HEK293 (cell line): ENCODE measurements around the gene PLAAT2.

Source experiments
- CTCF ChIA-PET: fragments of 350-600 bp; formaldehyde crosslinking; extraction: SDS; loops from one replicate; lab custom pipeline; 2021; ENCODE audit warnings: antibody characterized with exemption; lab: Yijun Ruan, JAX
- POLR2A ChIA-PET: fragments of 300-600 bp; formaldehyde crosslinking; extraction: SDS; loops from one replicate; lab custom pipeline; 2020; ENCODE audit warnings: antibody characterized with exemption, inconsistent platforms; lab: Yijun Ruan, JAX
- H3K27ac ChIP-seq: fragments of 200-500 bp; sonication (Bioruptor generic); 2 replicates; pipeline ENCODE4 v1.5.1; 2014; ENCODE audit warnings: low read depth, low read length, control low read depth, inconsistent platforms; ENCODE audit errors: extremely low read depth
- H3K36me3 ChIP-seq, 2 experiments: fragments of 200-500 bp in 1 of 2; sonication (Bioruptor generic) in 1 of 2; 1 replicate in 1 of 2; 2 replicates in 1 of 2; pipeline ENCODE4 v1.5.1; 2014 to 2017; ENCODE audit warnings: inconsistent platforms in 2 of 2, low read length in 2 of 2; ENCODE audit not compliant: control insufficient read depth in 2 of 2, insufficient read depth in 1 of 2
- H3K4me1 ChIP-seq: fragments of 200-500 bp; sonication (Bioruptor generic); 2 replicates; pipeline ENCODE4 v1.5.1; 2014; ENCODE audit warnings: mild to moderate bottlenecking, low read length, inconsistent platforms; ENCODE audit not compliant: control insufficient read depth, insufficient read depth
- H3K4me3 ChIP-seq: 2 replicates; pipeline ENCODE4 v1.5.1; 2011; ENCODE audit warnings: low read depth, mild to moderate bottlenecking, control low read depth, low read length, moderate library complexity
- H3K9me3 ChIP-seq: fragments of 200-500 bp; sonication (Bioruptor generic); 2 replicates; pipeline ENCODE4 v1.5.1; 2014; ENCODE audit warnings: low read depth, low read length, inconsistent platforms; ENCODE audit not compliant: control insufficient read depth, insufficient read depth
- FEZF1 ChIP-seq: fragments of 450-650 bp; formaldehyde crosslinking; IDR thresholded peaks from 2 replicates; pipeline ENCODE4 v1.5.1; 2016; ENCODE audit warnings: missing biosample characterization, missing genetic modification characterization
- GFI1B ChIP-seq: fragments of 450-650 bp; formaldehyde crosslinking; IDR thresholded peaks from 2 replicates; pipeline ENCODE4 v1.5.1; 2016; ENCODE audit warnings: missing biosample characterization, missing genetic modification characterization
- GLI4 ChIP-seq: fragments of 450-650 bp; formaldehyde crosslinking; IDR thresholded peaks from 2 replicates; pipeline ENCODE4 v1.5.1; 2016; ENCODE audit warnings: missing biosample characterization, missing genetic modification characterization
- HIC1 ChIP-seq: fragments of 450-650 bp; formaldehyde crosslinking; IDR thresholded peaks from 2 replicates; pipeline ENCODE4 v1.5.1; 2016; ENCODE audit warnings: missing biosample characterization, missing genetic modification characterization
- HOXA7 ChIP-seq: sonication (generic); formaldehyde crosslinking; IDR thresholded peaks from 2 replicates; pipeline ENCODE4 v1.8.1; 2022; ENCODE audit warnings: missing genetic modification reagents, borderline replicate concordance
- IKZF3 ChIP-seq: fragments of 450-650 bp; IDR thresholded peaks from 2 replicates; pipeline ENCODE4 v1.5.0; 2018; ENCODE audit warnings: missing biosample characterization, mild to moderate bottlenecking, missing genetic modification characterization, moderate library complexity
- KLF1 ChIP-seq: fragments of 450-650 bp; formaldehyde crosslinking; IDR thresholded peaks from 2 replicates; pipeline ENCODE4 v1.5.1; 2016; ENCODE audit warnings: missing biosample characterization, missing genetic modification characterization
- SETDB1 ChIP-seq: IDR thresholded peaks from one replicate; pipeline ENCODE4 v1.6.1; 2017; ENCODE audit warnings: mild to moderate bottlenecking, low read length, moderate library complexity, mixed read lengths; ENCODE audit not compliant: insufficient read length
- SP7 ChIP-seq: fragments of 450-650 bp; formaldehyde crosslinking; IDR thresholded peaks from 2 replicates; pipeline ENCODE4 v1.5.1; 2016; ENCODE audit warnings: missing biosample characterization, missing genetic modification characterization
- TRIM28 ChIP-seq: IDR thresholded peaks from 2 replicates; pipeline ENCODE4 v1.6.1; 2011; ENCODE audit warnings: low read length, control low read depth, borderline replicate concordance
- ZBTB20 ChIP-seq: fragments of 450-650 bp; formaldehyde crosslinking; IDR thresholded peaks from 2 replicates; pipeline ENCODE4 v1.5.1; 2016; ENCODE audit warnings: missing biosample characterization, missing genetic modification characterization
- ZBTB48 ChIP-seq: fragments of 450-650 bp; formaldehyde crosslinking; IDR thresholded peaks from 2 replicates; pipeline ENCODE4 v1.5.1; 2016; ENCODE audit warnings: missing biosample characterization, missing genetic modification characterization
- ZBTB8A ChIP-seq: fragments of 450-650 bp; formaldehyde crosslinking; IDR thresholded peaks from 2 replicates; pipeline ENCODE4 v1.5.1; 2016; ENCODE audit warnings: missing biosample characterization, missing genetic modification characterization
- ZFHX2 ChIP-seq: fragments of 450-650 bp; formaldehyde crosslinking; conservative IDR thresholded peaks from 2 replicates; pipeline ENCODE4 v1.5.1; 2016; ENCODE audit warnings: missing biosample characterization, missing genetic modification characterization
- ZNF114 ChIP-seq: fragments of 450-650 bp; formaldehyde crosslinking; IDR thresholded peaks from 2 replicates; pipeline ENCODE4 v1.5.0; 2017; ENCODE audit warnings: missing biosample characterization, missing genetic modification characterization
- ZNF138 ChIP-seq: fragments of 450-650 bp; formaldehyde crosslinking; IDR thresholded peaks from 2 replicates; pipeline ENCODE4 v1.5.1; 2016; ENCODE audit warnings: missing biosample characterization, missing genetic modification characterization, borderline replicate concordance
- ZNF16 ChIP-seq: fragments of 450-650 bp; formaldehyde crosslinking; IDR thresholded peaks from 2 replicates; pipeline ENCODE4 v1.5.1; 2016; ENCODE audit warnings: low read depth, missing biosample characterization, missing genetic modification characterization
- ZNF341 ChIP-seq: fragments of 450-650 bp; formaldehyde crosslinking; IDR thresholded peaks from 2 replicates; pipeline ENCODE4; 2016; ENCODE audit warnings: low read depth, missing biosample characterization, missing genetic modification characterization
- ZNF416 ChIP-seq: fragments of 450-650 bp; formaldehyde crosslinking; IDR thresholded peaks from 2 replicates; pipeline ENCODE4 v1.5.1; 2016; ENCODE audit warnings: missing biosample characterization, missing genetic modification characterization
- ZNF433 ChIP-seq: fragments of 450-650 bp; formaldehyde crosslinking; IDR thresholded peaks from 2 replicates; pipeline ENCODE4 v1.5.1; 2016; ENCODE audit warnings: missing biosample characterization, missing genetic modification characterization, low read depth
- ZNF626 ChIP-seq: fragments of 450-650 bp; sonication (Bioruptor Pico); formaldehyde crosslinking; IDR thresholded peaks from 2 replicates; pipeline ENCODE4 v1.5.1; 2018; ENCODE audit warnings: missing biosample characterization, missing genetic modification characterization, inconsistent platforms
- ZNF677 ChIP-seq: fragments of 450-650 bp; IDR thresholded peaks from 2 replicates; pipeline ENCODE4 v1.5.0; 2018; ENCODE audit warnings: missing biosample characterization, mild to moderate bottlenecking, missing genetic modification characterization, moderate library complexity
- ZNF692 ChIP-seq: fragments of 450-650 bp; formaldehyde crosslinking; IDR thresholded peaks from 2 replicates; pipeline ENCODE4 v1.5.1; 2016; ENCODE audit warnings: missing biosample characterization, missing genetic modification characterization
- ZNF707 ChIP-seq: fragments of 450-650 bp; formaldehyde crosslinking; IDR thresholded peaks from 2 replicates; pipeline ENCODE4 v1.5.1; 2016; ENCODE audit warnings: missing biosample characterization, missing genetic modification characterization
- ZNF768 ChIP-seq: fragments of 450-650 bp; formaldehyde crosslinking; IDR thresholded peaks from 2 replicates; pipeline ENCODE4 v1.5.1; 2018; ENCODE audit warnings: missing biosample characterization, mild to moderate bottlenecking, missing genetic modification characterization
- ZSCAN30 ChIP-seq: fragments of 450-650 bp; IDR thresholded peaks from 2 replicates; pipeline ENCODE4 v1.5.1; 2018; ENCODE audit warnings: missing biosample characterization, mild to moderate bottlenecking, missing genetic modification characterization, moderate library complexity
- TF ChIP-seq, protein P1 (sequence below): fragments of 450-650 bp; formaldehyde crosslinking; IDR thresholded peaks from 2 replicates; pipeline ENCODE4 v1.5.1; 2016; ENCODE audit warnings: missing biosample characterization, missing genetic modification characterization
- TF ChIP-seq, protein P2 (sequence below): IDR thresholded peaks from 2 replicates; pipeline ENCODE4 v1.6.1; 2011; ENCODE audit warnings: mild to moderate bottlenecking, low read depth, low read length, borderline replicate concordance

The PLAAT2 gene

GRCh38 chr11:63611395-63611747, 48.2 kb upstream of the PLAAT2 start (continued):
- TF ChIP-seq SP7 (tag by site-specific recombination) (no peak), FEZF1 (tag by site-specific recombination) (no peak)

GRCh38 chr11:63610604-63611394, 47.6 kb upstream of the PLAAT2 start:
- no peaks in the 10 kb centered on the region for H3K4me1 ChIP-seq
- H3K27ac ChIP-seq = no peak overlapping the region
- POLR2A ChIA-PET = no interaction called here
- H3K9me3 ChIP-seq = no peaks in the 10 kb centered on the region
- H3K36me3 ChIP-seq = no peaks in the 10 kb centered on the region
- H3K4me3 ChIP-seq = no peak overlapping the region
- CTCF ChIA-PET = no interaction called here
- TF ChIP-seq ZSCAN30 (tag by site-specific recombination) (no peak), ZBTB48 (tag by site-specific recombination) (no peak), ZFHX2 (tag by site-specific recombination) (peak; percentile 84), ZNF626 (tag by site-specific recombination) (no peak), ZNF692 (tag by site-specific recombination) (no peak), ZNF416 (tag by site-specific recombination) (no peak), ZNF433 (tag by site-specific recombination) (no peak), TRIM28 (no peak), GLI4 (tag by site-specific recombination) (no peak), IKZF3 (no peak), ZNF114 (tag by site-specific recombination) (no peak), ZNF707 (tag by site-specific recombination) (no peak), HOXA7 (no peak), ZNF768 (tag by site-specific recombination) (no peak), ZBTB8A (tag by site-specific recombination) (peak; percentile 78), ZNF341 (tag by site-specific recombination) (peak; percentile 79), GFI1B (tag by site-specific recombination) (no peak), ZNF138 (no peak), ZNF677 (no peak), KLF1 (peak; percentile 51; the same call in 1 of the 2 replicates), ZNF16 (tag by site-specific recombination) (no peak), SETDB1 (no peak), HIC1 (tag by site-specific recombination) (no peak), ZBTB20 (tag by site-specific recombination) (no peak)
- TF ChIP-seq, protein P1, sequence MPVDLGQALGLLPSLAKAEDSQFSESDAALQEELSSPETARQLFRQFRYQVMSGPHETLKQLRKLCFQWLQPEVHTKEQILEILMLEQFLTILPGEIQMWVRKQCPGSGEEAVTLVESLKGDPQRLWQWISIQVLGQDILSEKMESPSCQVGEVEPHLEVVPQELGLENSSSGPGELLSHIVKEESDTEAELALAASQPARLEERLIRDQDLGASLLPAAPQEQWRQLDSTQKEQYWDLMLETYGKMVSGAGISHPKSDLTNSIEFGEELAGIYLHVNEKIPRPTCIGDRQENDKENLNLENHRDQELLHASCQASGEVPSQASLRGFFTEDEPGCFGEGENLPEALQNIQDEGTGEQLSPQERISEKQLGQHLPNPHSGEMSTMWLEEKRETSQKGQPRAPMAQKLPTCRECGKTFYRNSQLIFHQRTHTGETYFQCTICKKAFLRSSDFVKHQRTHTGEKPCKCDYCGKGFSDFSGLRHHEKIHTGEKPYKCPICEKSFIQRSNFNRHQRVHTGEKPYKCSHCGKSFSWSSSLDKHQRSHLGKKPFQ (tag by site-specific recombination) = no peak
- TF ChIP-seq, protein P2, sequence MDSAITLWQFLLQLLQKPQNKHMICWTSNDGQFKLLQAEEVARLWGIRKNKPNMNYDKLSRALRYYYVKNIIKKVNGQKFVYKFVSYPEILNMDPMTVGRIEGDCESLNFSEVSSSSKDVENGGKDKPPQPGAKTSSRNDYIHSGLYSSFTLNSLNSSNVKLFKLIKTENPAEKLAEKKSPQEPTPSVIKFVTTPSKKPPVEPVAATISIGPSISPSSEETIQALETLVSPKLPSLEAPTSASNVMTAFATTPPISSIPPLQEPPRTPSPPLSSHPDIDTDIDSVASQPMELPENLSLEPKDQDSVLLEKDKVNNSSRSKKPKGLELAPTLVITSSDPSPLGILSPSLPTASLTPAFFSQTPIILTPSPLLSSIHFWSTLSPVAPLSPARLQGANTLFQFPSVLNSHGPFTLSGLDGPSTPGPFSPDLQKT = no peak
